ENCODE measurements around the gene GIMAP2. TPM values are rescaled to one million over a fixed set of nuclear protein-coding genes. Genes with fewer than 3 reads are reported as not detected.
"Not testable (repeated sequence)": the region's sequence is repeated elsewhere in the genome, so short reads cannot be mapped to it uniquely, and the experiment has no call there.

The GIMAP2 gene
- total and polyA plus RNA-seq, 2 of the 4 experiments (the other 2 are of a cell fraction), result under 0.01 TPM; not detected in 1

- ChIA-PET POLR2A (ENCODE audit: unreplicated experiment) (no interaction called here), CTCF (no interaction called here)
- Histone ChIP-seq H3K9me3 (ENCODE audit: control insufficient read depth, insufficient read depth, low read length) (peaks cover 13% of the 10 kb centered on the region), H3K36me3 (ENCODE audit: control insufficient read depth, insufficient read depth, low read length) (no peaks in the 10 kb centered on the region), H3K4me3 (ENCODE audit: insufficient read depth, low read depth, low read length) (no peak overlapping the region), H3K4me2 (ENCODE audit: low read depth, low read length) (no peak overlapping the region), H3K4ac (ENCODE audit: low read depth, low read length) (no peak overlapping the region), H3K56ac (ENCODE audit: extremely low read depth, insufficient read depth, low read length) (no peak overlapping the region), H3K14ac (replicated peaks; ENCODE audit: low read depth, low read length) (no peak overlapping the region), H3K9me1 (ENCODE audit: insufficient read depth, low read length) (no peaks in the 10 kb centered on the region), H2AK5ac (ENCODE audit: low read depth, low read length) (no peak overlapping the region), H2AFZ (replicated peaks; ENCODE audit: low read length, poor library complexity) (no peak overlapping the region), H2BK5ac (ENCODE audit: low read depth, low read length, poor library complexity, severe bottlenecking) (no peak overlapping the region), H3K4me1 (ENCODE audit: control insufficient read depth, insufficient read depth, low read length) (no peaks in the 10 kb centered on the region), H2BK120ac (ENCODE audit: low read depth, low read length) (no peak overlapping the region), H2BK15ac (ENCODE audit: low read depth, low read length) (no peak overlapping the region), H3K27ac (ENCODE audit: insufficient read depth, low read length) (no peak overlapping the region), H4K8ac (ENCODE audit: low read depth in 2 of 2, low read length in 2 of 2) (no peak overlapping the region), H4K91ac (ENCODE audit: insufficient read depth, low read depth, low read length) (no peak overlapping the region), H2BK20ac (ENCODE audit: low read depth, low read length) (no peak overlapping the region), H4K5ac (ENCODE audit: low read depth, low read length) (no peak overlapping the region), H3K18ac (ENCODE audit: low read depth, low read length) (no peak overlapping the region), H3K79me1 (ENCODE audit: low read depth in 1 of 2, low read length in 2 of 2) (no peaks in the 10 kb centered on the region), H3K27me3 (ENCODE audit: control insufficient read depth, insufficient read depth, low read length) (no peaks in the 10 kb centered on the region), H2AK9ac (replicated peaks; ENCODE audit: low read depth, low read length, poor library complexity) (no peak overlapping the region), H3K23ac (ENCODE audit: low read depth, low read length) (no peak overlapping the region), H3K9ac (ENCODE audit: low read depth, low read length) (no peak overlapping the region), H4K20me1 (ENCODE audit: insufficient read depth, low read length) (no peaks in the 10 kb centered on the region)
- BruUV-seq (replicated peaks), result no TSS peak
- in situ Hi-C loops (cut with MboI; ENCODE audit: low sequenced_read_pairs), result no loop called here
- no peak for DNase-seq
- no peak for TF ChIP-seq RFX5 (IDR thresholded peaks at IDR 0.05; ENCODE audit: low read depth, low read length)
- no peak for TF ChIP-seq SMC3 (IDR thresholded peaks at IDR 0.05; ENCODE audit: low read depth, low read length)
- TF ChIP-seq RAD21 (IDR thresholded peaks at IDR 0.05; ENCODE audit: low read length), result no peak
- TF ChIP-seq CTCF (conservative IDR thresholded peaks at IDR 0.05; ENCODE audit: low read depth, low read length), result no peak
- no peak for TF ChIP-seq BHLHE40 (IDR thresholded peaks at IDR 0.05; ENCODE audit: low read depth, low read length)
- TF ChIP-seq RCOR1 (IDR thresholded peaks at IDR 0.05; ENCODE audit: insufficient replicate concordance, low read length), result no peak
- no peak for ATAC-seq (ENCODE audit: low read depth)
- dilution Hi-C loops (cut with HindIII; ENCODE audit: low sequenced_read_pairs, unreplicated experiment), result no loop called here
- no CpG with 5 or more reads among the region's 4 CpGs for WGBS, 2 experiments (ENCODE audit: extremely low coverage in 2 of 2, insufficient read length in 1 of 2)
- intact Hi-C loops (cut with micrococcal nuclease), result no loop called here
Observed at GRCh38 chr7:150660939-150661613, 24.4 kb upstream of the GIMAP2 start.

GRCh38 chr7:150662821-150663220 is 22.7 kb upstream of the GIMAP2 start:
- DNase-seq; H3K4ac ChIP-seq (ENCODE audit: low read depth, low read length); H2BK15ac ChIP-seq (ENCODE audit: low read depth, low read length); H3K9me1 ChIP-seq (ENCODE audit: insufficient read depth, low read length); H3K4me2 ChIP-seq (ENCODE audit: low read depth, low read length); H2AFZ ChIP-seq (replicated peaks; ENCODE audit: low read length, poor library complexity); H3K27me3 ChIP-seq (ENCODE audit: control insufficient read depth, insufficient read depth, low read length); H2BK120ac ChIP-seq (ENCODE audit: low read depth, low read length); H3K79me1 ChIP-seq (ENCODE audit: low read depth in 1 of 2, low read length in 2 of 2); dilution Hi-C loops (cut with HindIII; ENCODE audit: low sequenced_read_pairs, unreplicated experiment); H3K56ac ChIP-seq (ENCODE audit: extremely low read depth, insufficient read depth, low read length); H3K27ac ChIP-seq (ENCODE audit: insufficient read depth, low read length); H2AK5ac ChIP-seq (ENCODE audit: low read depth, low read length); H4K8ac ChIP-seq (ENCODE audit: low read depth in 2 of 2, low read length in 2 of 2); H4K91ac ChIP-seq (ENCODE audit: insufficient read depth, low read depth, low read length); H3K18ac ChIP-seq (ENCODE audit: low read depth, low read length); POLR2A ChIA-PET (ENCODE audit: unreplicated experiment); H2AK9ac ChIP-seq (replicated peaks; ENCODE audit: low read depth, low read length, poor library complexity); H3K36me3 ChIP-seq (ENCODE audit: control insufficient read depth, insufficient read depth, low read length); H4K20me1 ChIP-seq (ENCODE audit: insufficient read depth, low read length); CTCF ChIA-PET; H3K9ac ChIP-seq (ENCODE audit: low read depth, low read length); intact Hi-C loops (cut with micrococcal nuclease); H3K23ac ChIP-seq (ENCODE audit: low read depth, low read length); H4K5ac ChIP-seq (ENCODE audit: low read depth, low read length); BruUV-seq (replicated peaks); in situ Hi-C loops (cut with MboI; ENCODE audit: low sequenced_read_pairs); H3K4me3 ChIP-seq (ENCODE audit: insufficient read depth, low read depth, low read length); ATAC-seq (ENCODE audit: low read depth); H3K14ac ChIP-seq (replicated peaks; ENCODE audit: low read depth, low read length); H2BK5ac ChIP-seq (ENCODE audit: low read depth, low read length, poor library complexity, severe bottlenecking); H2BK20ac ChIP-seq (ENCODE audit: low read depth, low read length); H3K4me1 ChIP-seq (ENCODE audit: control insufficient read depth, insufficient read depth, low read length): not testable (repeated sequence)
- peaks cover 13% of the 10 kb centered on the region for H3K9me3 ChIP-seq (ENCODE audit: control insufficient read depth, insufficient read depth, low read length)
